SU-DHL-6 (cell line): ENCODE results near the gene NDUFB10.
"Not testable (repeated sequence)": the region's sequence is repeated elsewhere in the genome, so short reads cannot be mapped to it uniquely, and the experiment has no call there.

Source experiments
- EZH2phosphoT487 ChIP-seq: fragments of 200-600 bp; sonication (generic), shearing (Covaris generic); conservative IDR thresholded peaks from 2 replicates; pipeline ENCODE4 v1.6.1; 2018; ENCODE audit warnings: mild to moderate bottlenecking, antibody characterized with exemption, low read length, moderate library complexity, mixed read lengths
- TF ChIP-seq, protein P1 (sequence below): fragments of 200-600 bp; sonication (generic); IDR thresholded peaks from one replicate; pipeline ENCODE4 v1.5.1; 2017; ENCODE audit warnings: antibody characterized with exemption, mild to moderate bottlenecking, low read length, moderate library complexity; ENCODE audit not compliant: insufficient read depth, poor library complexity, severe bottlenecking

DNA sequence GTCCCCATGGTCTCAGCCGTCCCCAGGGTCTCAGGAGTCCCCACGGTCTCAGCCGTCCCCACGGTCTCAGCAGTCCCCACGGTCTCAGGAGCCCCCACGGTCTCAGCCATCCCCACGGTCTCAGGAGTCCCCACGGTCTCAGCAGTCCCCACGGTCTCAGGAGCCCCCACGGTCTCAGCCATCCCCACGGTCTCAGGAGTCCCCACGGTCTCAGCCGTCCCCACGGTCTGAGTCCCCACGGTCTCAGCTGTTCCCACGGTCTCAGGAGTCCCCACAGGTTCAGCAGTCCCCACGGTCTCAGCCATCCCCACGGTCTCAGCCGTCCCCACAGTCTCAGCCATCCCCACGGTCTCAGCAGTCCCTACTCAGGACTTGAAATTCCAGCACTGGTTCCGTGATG, 39.2 kb upstream of the NDUFB10 start:
- TF ChIP-seq, protein P1, sequence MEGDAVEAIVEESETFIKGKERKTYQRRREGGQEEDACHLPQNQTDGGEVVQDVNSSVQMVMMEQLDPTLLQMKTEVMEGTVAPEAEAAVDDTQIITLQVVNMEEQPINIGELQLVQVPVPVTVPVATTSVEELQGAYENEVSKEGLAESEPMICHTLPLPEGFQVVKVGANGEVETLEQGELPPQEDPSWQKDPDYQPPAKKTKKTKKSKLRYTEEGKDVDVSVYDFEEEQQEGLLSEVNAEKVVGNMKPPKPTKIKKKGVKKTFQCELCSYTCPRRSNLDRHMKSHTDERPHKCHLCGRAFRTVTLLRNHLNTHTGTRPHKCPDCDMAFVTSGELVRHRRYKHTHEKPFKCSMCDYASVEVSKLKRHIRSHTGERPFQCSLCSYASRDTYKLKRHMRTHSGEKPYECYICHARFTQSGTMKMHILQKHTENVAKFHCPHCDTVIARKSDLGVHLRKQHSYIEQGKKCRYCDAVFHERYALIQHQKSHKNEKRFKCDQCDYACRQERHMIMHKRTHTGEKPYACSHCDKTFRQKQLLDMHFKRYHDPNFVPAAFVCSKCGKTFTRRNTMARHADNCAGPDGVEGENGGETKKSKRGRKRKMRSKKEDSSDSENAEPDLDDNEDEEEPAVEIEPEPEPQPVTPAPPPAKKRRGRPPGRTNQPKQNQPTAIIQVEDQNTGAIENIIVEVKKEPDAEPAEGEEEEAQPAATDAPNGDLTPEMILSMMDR = not testable (repeated sequence)
- not testable (repeated sequence) for TF ChIP-seq EZH2phosphoT487
